Suprapubic skin (tissue), 3 donors: ENCODE results near the gene ZC4H2.

Source experiments
- CTCF ChIP-seq, 2 donors: fragments of 200-600 bp in 1 of 2; fragments of 450-650 bp in 1 of 2; sonication (generic) in 1 of 2; IDR thresholded peaks; one replicate each; pipeline ENCODE4 v1.5.1; 2016 to 2019; ENCODE audit warnings: antibody characterized with exemption in 2 of 2, mild to moderate bottlenecking in 1 of 2, moderate library complexity in 1 of 2
- EP300 ChIP-seq: sonication (generic); formaldehyde crosslinking; IDR thresholded peaks from one replicate; pipeline ENCODE4 v1.6.1; 2017; ENCODE audit warnings: antibody characterized with exemption
- POLR2A ChIP-seq, 2 donors: fragments of 450-650 bp; IDR thresholded peaks; one replicate each; pipeline ENCODE4 v1.6.1; 2017; ENCODE audit warnings: antibody characterized with exemption in 2 of 2, mild to moderate bottlenecking in 2 of 2, moderate library complexity in 2 of 2

GRCh38 chrX:64867217-64867616 is 109.0 kb downstream of the ZC4H2 start:
- TF ChIP-seq CTCF (IDR thresholded peaks at IDR 0.05) (no peak), POLR2A (IDR thresholded peaks at IDR 0.05) (no peak), EP300 (no peak)
